Measurements from ENCODE around the gene TTC8. TPM values are rescaled to one million over a fixed set of nuclear protein-coding genes. Genes with fewer than 3 reads are reported as not detected.
"Not testable (repeated sequence)": the region's sequence is repeated elsewhere in the genome, so short reads cannot be mapped to it uniquely, and the experiment has no call there.

Gene TTC8
- total and polyA plus RNA-seq, 5 experiments from 2014 or later: 1.2 to 3.8 (median 1.8) TPM

DNA sequence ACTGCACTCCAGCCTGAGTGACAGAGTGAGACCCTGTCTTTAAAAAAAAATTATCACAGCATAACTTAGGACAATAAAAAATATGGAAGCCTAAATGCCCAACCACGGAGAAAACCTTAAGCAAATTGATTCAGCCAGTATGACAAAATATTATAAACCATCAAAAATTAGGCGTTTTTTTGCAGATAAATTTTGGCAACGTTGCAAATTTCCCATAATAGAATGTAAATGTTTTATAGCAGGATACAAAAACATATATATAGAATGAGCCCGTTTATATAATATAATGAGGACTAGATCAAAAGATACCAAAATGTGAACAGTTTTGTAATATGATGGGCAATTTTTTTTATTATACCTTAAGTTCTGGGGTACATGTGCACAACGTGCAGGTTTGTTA, 24.9 kb upstream of the TTC8 start:
- Mint-ChIP-seq H3K9me3 (peaks cover 0 to 2% (median 0%) of the 10 kb centered on the region in 9 donors), H3K27me3 (peaks cover 13 to 45% (median 17%) of the 10 kb centered on the region in 5 donors), H3K27ac (peak overlapping the region in 1 of 10 donors; percentile 41), H3K4me3 (no peak overlapping the region), H3K4me1 (no peaks in the 10 kb centered on the region), H3K36me3 (no peaks in the 10 kb centered on the region)
- POLR2A ChIA-PET: no interaction called here
- ATAC-seq (no peak), DNase-seq (no peak)

DNA sequence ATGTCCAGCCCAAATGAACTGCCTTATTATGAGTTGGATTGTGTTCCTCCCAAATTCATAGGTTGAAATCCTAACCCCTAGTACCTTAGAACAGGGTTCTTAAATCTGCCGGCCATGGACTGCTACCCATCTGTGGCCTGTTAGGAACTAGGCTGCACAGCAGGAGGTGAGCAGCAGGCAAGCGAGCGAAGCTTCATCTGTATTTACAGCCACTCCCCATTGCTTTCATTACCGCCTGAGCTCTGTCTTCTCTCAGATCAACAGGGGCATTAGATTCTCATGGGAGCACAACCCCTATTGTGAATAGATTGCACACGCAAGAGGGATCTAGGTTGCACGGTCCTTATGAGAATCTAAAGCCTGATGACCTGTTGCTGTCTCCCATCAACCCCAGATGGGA, 21.9 kb upstream of the TTC8 start:
- no peaks in the 10 kb centered on the region for H3K4me1 Mint-ChIP-seq

GRCh38 chr14:88804035-88804434, 20.4 kb upstream of the TTC8 start:
- H3K4me3 Mint-ChIP-seq: no peak overlapping the region
- POLR2A ChIA-PET: no interaction called here
- peaks cover 13 to 70% (median 29%) of the 10 kb centered on the region in 5 donors for H3K27me3 Mint-ChIP-seq

More for the DNA sequence above, 21.9 kb upstream of the TTC8 start:
- POLR2A ChIA-PET: no interaction called here
- ATAC-seq (no peak), DNase-seq (no peak)
- H3K9me3 Mint-ChIP-seq: peaks cover 0 to 6% (median 0%) of the 10 kb centered on the region in 9 donors
- H3K4me3 Mint-ChIP-seq: no peak overlapping the region
- no peak overlapping the region for H3K27ac Mint-ChIP-seq
- H3K36me3 Mint-ChIP-seq: peaks cover 0 to 4% (median 0%) of the 10 kb centered on the region in 3 donors
- H3K27me3 Mint-ChIP-seq: peaks cover 13 to 66% (median 29%) of the 10 kb centered on the region in 5 donors

DNA sequence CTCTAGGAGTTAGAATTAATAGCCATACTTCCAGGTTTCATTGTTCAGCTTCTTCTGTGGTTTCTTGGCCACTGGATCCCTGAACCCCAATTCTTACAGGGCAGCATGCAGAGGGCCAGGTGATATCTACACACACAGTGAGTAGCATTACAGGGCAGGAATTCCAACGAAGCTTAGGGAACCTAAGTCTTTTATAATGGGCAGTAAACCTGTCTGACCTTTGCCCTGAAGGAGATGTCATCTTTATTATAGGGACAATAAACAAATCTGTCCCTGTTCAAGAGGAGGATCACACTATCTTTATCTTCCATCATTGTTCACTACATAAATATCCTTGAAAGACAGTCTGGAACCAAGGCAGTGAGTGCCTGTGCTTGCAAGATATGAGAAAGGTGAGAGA, 20.0 kb upstream of the TTC8 start:
- no peak overlapping the region for H3K27ac Mint-ChIP-seq
- DNase-seq: no peak
- peaks cover 3 to 20% (median 6%) of the 10 kb centered on the region in 9 donors for H3K9me3 Mint-ChIP-seq
- H3K4me3 Mint-ChIP-seq: no peak overlapping the region
- ATAC-seq: no peak
- peaks cover 0 to 12% (median 10%) of the 10 kb centered on the region in 3 donors for H3K36me3 Mint-ChIP-seq
- peaks cover 13 to 70% (median 29%) of the 10 kb centered on the region in 5 donors for H3K27me3 Mint-ChIP-seq
- H3K4me1 Mint-ChIP-seq: no peaks in the 10 kb centered on the region
- POLR2A ChIA-PET: no interaction called here

More at GRCh38 chr14:88804035-88804434, 20.4 kb upstream of the TTC8 start:
- peaks cover 0 to 10% (median 6%) of the 10 kb centered on the region in 3 donors for H3K36me3 Mint-ChIP-seq
- DNase-seq: no peak
- no peak overlapping the region for H3K27ac Mint-ChIP-seq
- H3K4me1 Mint-ChIP-seq: no peaks in the 10 kb centered on the region
- H3K9me3 Mint-ChIP-seq: peaks cover under 1 to 16% (median 6%) of the 10 kb centered on the region in 9 donors
- ATAC-seq: no peak

- Mint-ChIP-seq H3K4me3 (no peak overlapping the region), H3K27ac (no peak overlapping the region), H3K36me3 (peaks cover 0 to 12% (median 10%) of the 10 kb centered on the region in 3 donors), H3K9me3 (peaks cover 3 to 20% (median 8%) of the 10 kb centered on the region in 9 donors), H3K27me3 (peaks cover 9 to 52% (median 22%) of the 10 kb centered on the region in 5 donors), H3K4me1 (no peaks in the 10 kb centered on the region)
- DNase-seq: no peak
- POLR2A ChIA-PET: no interaction called here
- no peak for ATAC-seq
These were observed 16.1 kb upstream of the TTC8 start for GRCh38 chr14:88808359-88808758.

DNA sequence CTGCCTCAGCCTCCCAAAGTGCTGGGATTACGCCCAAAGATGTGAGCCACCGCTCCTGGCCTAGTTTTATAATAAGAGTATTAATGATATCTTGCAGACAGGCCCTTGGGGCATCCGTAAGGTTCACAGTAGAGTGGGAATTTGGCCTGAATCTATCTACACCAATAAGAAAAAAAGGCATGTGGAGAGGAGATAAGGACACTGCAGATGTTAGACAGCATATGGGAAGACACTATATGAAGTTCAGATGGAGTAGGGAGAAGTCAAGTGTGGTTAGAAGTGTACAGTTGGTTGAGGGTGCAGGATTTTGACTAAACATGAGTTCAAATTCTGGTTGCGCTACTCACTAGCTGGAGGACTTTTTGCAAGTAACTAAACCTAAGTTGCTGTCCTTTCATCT, 8.5 kb upstream of the TTC8 start:
- DNase-seq (no peak), ATAC-seq (no peak)
- Mint-ChIP-seq H3K36me3 (no peaks in the 10 kb centered on the region), H3K27ac (no peak overlapping the region), H3K4me1 (no peaks in the 10 kb centered on the region), H3K9me3 (no peaks in the 10 kb centered on the region), H3K4me3 (no peak overlapping the region), H3K27me3 (peaks cover 16 to 56% (median 32%) of the 10 kb centered on the region in 5 donors)
- POLR2A ChIA-PET: no interaction called here

GRCh38 chr14:88818018-88818417, 6.4 kb upstream of the TTC8 start:
- Mint-ChIP-seq H3K36me3 (no peaks in the 10 kb centered on the region), H3K27me3 (peaks cover 17 to 40% (median 22%) of the 10 kb centered on the region in 5 donors), H3K4me1 (no peaks in the 10 kb centered on the region), H3K27ac (no peak overlapping the region), H3K9me3 (no peaks in the 10 kb centered on the region), H3K4me3 (no peak overlapping the region)
- DNase-seq (no peak), ATAC-seq (no peak)
- POLR2A ChIA-PET: no interaction called here

- peaks cover 17 to 40% (median 22%) of the 10 kb centered on the region in 5 donors for H3K27me3 Mint-ChIP-seq
- H3K36me3 Mint-ChIP-seq, H3K27ac Mint-ChIP-seq, POLR2A ChIA-PET, DNase-seq, H3K4me3 Mint-ChIP-seq, ATAC-seq, H3K4me1 Mint-ChIP-seq, H3K9me3 Mint-ChIP-seq: not testable (repeated sequence)
These were observed 4.8 kb upstream of the TTC8 start for GRCh38 chr14:88819674-88820073.

GRCh38 chr14:88821378-88821777, 3.1 kb upstream of the TTC8 start:
- peak overlapping the region in 1 of 10 donors; percentile 32 for H3K27ac Mint-ChIP-seq
- H3K36me3 Mint-ChIP-seq: no peaks in the 10 kb centered on the region
- no peak for ATAC-seq
- H3K27me3 Mint-ChIP-seq: peaks cover 16 to 34% (median 19%) of the 10 kb centered on the region in 5 donors
- no peaks in the 10 kb centered on the region for H3K9me3 Mint-ChIP-seq
- POLR2A ChIA-PET: no interaction called here
- no peak for DNase-seq
- H3K4me1 Mint-ChIP-seq: peaks cover 6 to 12% (median 11%) of the 10 kb centered on the region in 4 donors
- no peak overlapping the region for H3K4me3 Mint-ChIP-seq

DNA sequence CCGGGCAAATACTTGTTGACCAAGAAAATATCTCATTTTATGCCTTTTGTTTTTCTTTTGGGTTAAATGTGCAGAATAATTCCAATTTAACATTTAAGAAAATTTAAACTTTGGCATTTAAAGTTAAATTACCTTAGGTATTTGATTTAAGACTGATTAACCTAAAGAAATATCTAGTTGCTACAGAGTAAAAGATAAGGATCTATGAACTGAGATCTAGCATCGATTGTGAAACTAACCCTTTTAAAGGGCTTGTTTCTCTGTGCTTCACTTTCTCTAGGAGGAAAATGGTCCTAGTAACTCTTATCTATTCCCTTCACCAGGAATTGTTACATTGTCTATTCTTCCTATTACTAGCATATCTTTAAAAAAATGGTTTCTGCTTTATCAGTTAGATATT, 2.6 kb upstream of the TTC8 start:
- Mint-ChIP-seq H3K4me1 (peaks cover 6 to 12% (median 11%) of the 10 kb centered on the region in 4 donors), H3K4me3 (no peak overlapping the region), H3K9me3 (no peaks in the 10 kb centered on the region), H3K27me3 (peaks cover 16 to 32% (median 19%) of the 10 kb centered on the region in 5 donors), H3K36me3 (no peaks in the 10 kb centered on the region), H3K27ac (no peak overlapping the region)
- DNase-seq: no peak
- POLR2A ChIA-PET: no interaction called here
- no peak for ATAC-seq

GRCh38 chr14:88823968-88824313, 510 bp upstream of the TTC8 start:
- Mint-ChIP-seq H3K4me1 (peaks cover 6 to 12% (median 11%) of the 10 kb centered on the region in 4 donors), H3K27me3 (peaks cover 3 to 19% (median 12%) of the 10 kb centered on the region in 5 donors), H3K9me3 (no peaks in the 10 kb centered on the region), H3K36me3 (no peaks in the 10 kb centered on the region), H3K27ac (peak overlapping the region; percentile 96 to 100 (median 99)), H3K4me3 (peak overlapping the region; percentile 74 to 95 (median 88))
- POLR2A ChIA-PET: interaction anchor here (2.5 kb wide), 1 partner anchor 32 kb away, joined by 21 read pairs; the partner anchor contains the start of gene EML5
- DNase-seq: no peak
- ATAC-seq: peak in 1 of 2 donors; percentile 15

- Mint-ChIP-seq H3K4me1 (peaks cover 6 to 15% (median 12%) of the 10 kb centered on the region in 4 donors), H3K27me3 (peaks cover 0 to 7% (median 2%) of the 10 kb centered on the region in 5 donors), H3K9me3 (no peaks in the 10 kb centered on the region), H3K4me3 (peak overlapping the region; percentile 74 to 95 (median 88)), H3K27ac (peak overlapping the region; percentile 73 to 99 (median 84)), H3K36me3 (no peaks in the 10 kb centered on the region)
- no peak for ATAC-seq
- peak in 1 of 10 donors; percentile 1 for DNase-seq
- POLR2A ChIA-PET: interaction anchor here (2.5 kb wide), 1 partner anchor 33 kb away, joined by 21 read pairs; the partner anchor contains the start of gene EML5
These were observed 617 bp downstream of the TTC8 start for GRCh38 chr14:88825078-88825458.

DNA sequence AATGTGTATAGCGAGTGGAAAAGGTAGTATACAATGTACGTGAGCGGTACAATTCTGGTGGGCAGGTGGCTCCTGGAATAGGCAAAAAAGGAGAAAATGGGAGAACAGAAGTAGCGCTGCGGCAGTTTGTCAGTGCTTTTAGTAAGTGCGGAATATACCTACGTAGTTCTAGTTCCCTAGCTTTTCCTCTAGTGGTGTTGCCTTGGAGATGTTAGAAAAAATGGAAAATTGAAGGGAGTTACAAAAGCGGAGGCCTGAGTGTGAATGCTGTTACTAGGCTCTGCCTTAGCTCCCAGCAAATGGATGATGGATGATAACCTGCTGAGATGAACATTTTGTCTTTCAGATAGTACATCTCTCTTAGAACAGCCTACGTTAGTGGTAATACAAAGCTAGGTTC, 1.1 kb downstream of the TTC8 start:
- peak overlapping the region in 9 of 10 donors; percentile 8 to 95 (median 88) for H3K4me3 Mint-ChIP-seq
- POLR2A ChIA-PET: interaction anchor here (2.5 kb wide), 1 partner anchor 33 kb away, joined by 21 read pairs; the partner anchor contains the start of gene EML5
- ATAC-seq: no peak

DNA sequence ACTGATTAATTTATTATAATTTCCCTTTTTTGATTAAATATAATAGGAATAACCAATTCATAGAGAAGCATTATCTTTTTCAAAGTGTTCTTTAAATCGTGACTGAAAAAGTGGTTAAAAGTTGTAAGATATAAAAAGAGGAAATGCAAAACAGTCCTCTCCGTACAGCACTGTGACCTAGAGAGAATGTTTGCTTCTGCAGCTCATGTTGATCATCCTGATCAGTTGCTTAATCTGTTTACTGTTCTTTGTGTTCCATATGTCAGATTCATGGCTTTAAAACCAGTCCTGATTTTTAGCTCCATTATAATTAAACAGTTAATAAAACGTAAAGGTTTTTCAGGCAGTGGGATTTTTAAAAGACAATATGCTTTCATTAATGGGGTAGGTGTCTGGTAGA, 4.7 kb downstream of the TTC8 start:
- no peak overlapping the region for H3K27ac Mint-ChIP-seq
- H3K9me3 Mint-ChIP-seq: no peaks in the 10 kb centered on the region
- POLR2A ChIA-PET: no interaction called here
- DNase-seq (no peak), ATAC-seq (no peak)
- no peaks in the 10 kb centered on the region for H3K36me3 Mint-ChIP-seq
- H3K4me3 Mint-ChIP-seq: no peak overlapping the region
- peaks cover 4 to 11% (median 8%) of the 10 kb centered on the region in 4 donors for H3K4me1 Mint-ChIP-seq
- H3K27me3 Mint-ChIP-seq: peaks cover 0 to 4% (median 3%) of the 10 kb centered on the region in 5 donors

More for the DNA sequence above, 1.1 kb downstream of the TTC8 start:
- DNase-seq: no peak
- Mint-ChIP-seq H3K27ac (peak overlapping the region in 6 of 10 donors; percentile 26 to 99 (median 86)), H3K9me3 (no peaks in the 10 kb centered on the region), H3K36me3 (no peaks in the 10 kb centered on the region), H3K27me3 (peaks cover 0 to 3% (median under 1%) of the 10 kb centered on the region in 5 donors), H3K4me1 (peaks cover 6 to 15% (median 12%) of the 10 kb centered on the region in 4 donors)

All from naive thymus-derived CD8-positive, alpha-beta T cell (primary cell).